IPS DF 4.7 (cell line): ENCODE measurements around the gene GRIA4.

Source experiments
- DNase-seq: peaks from one replicate; pipeline ENCODE4 v3.0.0-alpha.2; 2013; ENCODE audit warnings: low spot score; ENCODE audit errors: extremely low read depth

The GRIA4 gene

GRCh38 chr11:105915021-105915420 is 305.1 kb downstream of the GRIA4 start:
- DNase-seq: no peak

GRCh38 chr11:105918039-105918438 is 308.2 kb downstream of the GRIA4 start:
- no peak for DNase-seq

- DNase-seq: no peak
Observed at GRCh38 chr11:105918600-105918999, 308.7 kb downstream of the GRIA4 start.

GRCh38 chr11:105923252-105923651 is 313.4 kb downstream of the GRIA4 start:
- no peak for DNase-seq

GRCh38 chr11:105923807-105924206 is 313.9 kb downstream of the GRIA4 start:
- no peak for DNase-seq

GRCh38 chr11:105929084-105929955 is 319.4 kb downstream of the GRIA4 start:
- no peak for DNase-seq

- DNase-seq: no peak
Observed at GRCh38 chr11:105933695-105934094, 323.8 kb downstream of the GRIA4 start.

GRCh38 chr11:105935791-105936190 is 325.9 kb downstream of the GRIA4 start:
- DNase-seq: no peak

- DNase-seq: no peak
Observed at GRCh38 chr11:105937331-105937730, 327.5 kb downstream of the GRIA4 start.

GRCh38 chr11:105937738-105938137 is 327.9 kb downstream of the GRIA4 start:
- no peak for DNase-seq

GRCh38 chr11:105942921-105943320 is 333.0 kb downstream of the GRIA4 start:
- no peak for DNase-seq

- no peak for DNase-seq
Observed at GRCh38 chr11:105948918-105949590, 339.2 kb downstream of the GRIA4 start.

- DNase-seq: no peak
Observed at GRCh38 chr11:105953886-105954285, 344.0 kb downstream of the GRIA4 start.

- no peak for DNase-seq
Observed at GRCh38 chr11:105960252-105961245, 350.7 kb downstream of the GRIA4 start.

- DNase-seq: no peak
Observed at GRCh38 chr11:105968021-105968697, 358.3 kb downstream of the GRIA4 start.

GRCh38 chr11:105969756-105970155 is 359.9 kb downstream of the GRIA4 start:
- no peak for DNase-seq

GRCh38 chr11:105975128-105975527 is 365.3 kb downstream of the GRIA4 start:
- DNase-seq: no peak

- no peak for DNase-seq
Observed at GRCh38 chr11:105979997-105980703, 370.3 kb downstream of the GRIA4 start.

- no peak for DNase-seq
Observed at GRCh38 chr11:105986554-105986953, 376.7 kb downstream of the GRIA4 start.

GRCh38 chr11:105988197-105988596 is 378.3 kb downstream of the GRIA4 start:
- DNase-seq: no peak
